CD4-positive, alpha-beta T cell (primary cell): ENCODE results near the gene KRTCAP2. TPM values are rescaled to one million over a fixed set of nuclear protein-coding genes. Genes with fewer than 3 reads are reported as not detected.
"Not testable (repeated sequence)": the region's sequence is repeated elsewhere in the genome, so short reads cannot be mapped to it uniquely, and the experiment has no call there.

Experiments used
- ATAC-seq: fragments of 200-7000 bp; cut with Tn5 transposase; one replicate; pipeline ENCODE4 v1.10.0; 2022; ENCODE audit warnings: mild to moderate bottlenecking; ENCODE audit not compliant: poor library complexity
- CTCF ChIA-PET: fragments of 350-600 bp; sonication (Branson Sonifier 250); formaldehyde crosslinking; loops from one replicate; lab custom pipeline; 2021; ENCODE audit warnings: antibody characterized with exemption, inconsistent platforms; lab: Charles Lee
- POLR2A ChIA-PET: fragments of 350-600 bp; sonication (Branson Sonifier 250); formaldehyde crosslinking; loops from one replicate; lab custom pipeline; 2021; ENCODE audit warnings: antibody characterized with exemption, inconsistent platforms; lab: Charles Lee
- DNase-seq, 14 experiments: peaks; one replicate each; pipeline ENCODE4 v3.0.0-alpha.2; 2013 to 2020; ENCODE audit warnings: mixed read lengths in 2 of 14
- H3K27ac ChIP-seq, 2 donors: one replicate each; pipeline versions ENCODE4 v1.5.1 to v1.7.0; 2013; ENCODE audit warnings: low read length in 2 of 2, low read depth in 1 of 2, mild to moderate bottlenecking in 1 of 2
- H3K27me3 ChIP-seq, 2 experiments: 1 replicate in 1 of 2; 2 replicates in 1 of 2; pipeline versions ENCODE4 v1.6.1 to v1.7.0; 2013; ENCODE audit warnings: low read length in 2 of 2, control low read depth in 1 of 2, mild to moderate bottlenecking in 1 of 2, moderate library complexity in 1 of 2; ENCODE audit not compliant: insufficient read depth in 2 of 2, control insufficient read depth in 1 of 2
- H3K36me3 ChIP-seq: one replicate; pipeline ENCODE4 v1.6.1; 2013; ENCODE audit warnings: low read length, control low read depth; ENCODE audit not compliant: insufficient read depth
- H3K4me1 ChIP-seq: one replicate; pipeline ENCODE4 v1.6.1; 2013; ENCODE audit warnings: low read length, control low read depth; ENCODE audit not compliant: insufficient read depth
- H3K4me3 ChIP-seq: one replicate; pipeline ENCODE4 v1.5.1; 2013; ENCODE audit warnings: mild to moderate bottlenecking, low read length, moderate library complexity
- H3K9me3 ChIP-seq, 2 experiments: 1 replicate in 1 of 2; 2 replicates in 1 of 2; pipeline versions ENCODE4 v1.6.1 to v1.7.0; 2013; ENCODE audit warnings: low read length in 2 of 2, mild to moderate bottlenecking in 2 of 2, control low read depth in 1 of 2, moderate library complexity in 1 of 2; ENCODE audit not compliant: control insufficient read depth in 1 of 2, insufficient read depth in 1 of 2
- H3K27ac Mint-ChIP-seq: one replicate; pipeline ENCODE4 v1.8.0; 2020; ENCODE audit warnings: mixed read lengths
- H3K27me3 Mint-ChIP-seq: one replicate; pipeline ENCODE4 v1.8.0; 2021; ENCODE audit warnings: mixed read lengths
- H3K36me3 Mint-ChIP-seq: one replicate; pipeline ENCODE4 v1.8.0; 2021; ENCODE audit warnings: low read depth, mixed read lengths
- H3K4me1 Mint-ChIP-seq: one replicate; pipeline ENCODE4 v1.8.0; 2021; ENCODE audit warnings: low read depth, mixed read lengths
- H3K4me3 Mint-ChIP-seq: one replicate; pipeline ENCODE4 v1.8.0; 2020; ENCODE audit warnings: mild to moderate bottlenecking, mixed read lengths
- H3K9me3 Mint-ChIP-seq: one replicate; pipeline ENCODE4 v1.8.0; 2020; ENCODE audit warnings: mixed read lengths
- intact Hi-C, 2 experiments: fragments of 100-400 bp; cut with DNase I in 1 of 2; cut with micrococcal nuclease in 1 of 2; formaldehyde crosslinking; loops; one replicate each; pipeline versions ENCODE4 v1.15.1 to v1.9.0; 2023 to 2025; cut with DNase I, micrococcal nuclease
- total RNA-seq, 174 experiments: library from RNA in 2 of 174; stranded (reverse) in 2 of 174; gene quantifications; one replicate each; pipeline ENCODE4 v1.2.3 and lab custom pipeline; 2021 to 2026
- TF ChIP-seq, protein P1 (sequence below): fragments of 200-600 bp; IDR thresholded peaks from one replicate; pipeline ENCODE4 v1.8.0; 2022; ENCODE audit warnings: antibody characterized with exemption, mild to moderate bottlenecking

Gene KRTCAP2
- total RNA-seq, 2 experiments from 2014 or later: 77.8 TPM

DNA sequence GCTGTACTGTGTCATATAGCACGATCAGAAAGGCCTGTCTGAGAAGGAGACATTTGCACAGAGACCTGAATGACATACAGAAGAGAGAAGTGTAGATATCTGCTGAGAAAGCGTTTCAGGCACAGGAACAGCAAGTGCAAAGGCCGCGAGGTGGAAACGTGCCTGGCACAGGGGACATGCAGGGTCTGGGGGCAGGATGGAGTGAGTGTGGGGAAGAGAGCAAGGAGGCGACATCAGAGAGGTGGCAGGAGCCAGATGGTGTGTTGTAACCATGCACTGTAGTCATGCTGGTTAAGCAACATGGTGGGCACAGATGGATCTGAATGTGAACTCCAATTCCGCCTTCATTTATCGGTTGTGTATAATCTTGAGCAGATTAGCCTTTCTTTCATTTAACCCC lies 13.0 kb downstream of the KRTCAP2 start:
- Histone ChIP-seq H3K27me3 (no peaks in the 10 kb centered on the region), H3K4me3 (no peak overlapping the region), H3K4me1 (no peaks in the 10 kb centered on the region), H3K9me3 (no peaks in the 10 kb centered on the region), H3K27ac (no peak overlapping the region), H3K36me3 (no peaks in the 10 kb centered on the region)
- H3K4me3 Mint-ChIP-seq: no peak overlapping the region
- H3K9me3 Mint-ChIP-seq: no peaks in the 10 kb centered on the region
- POLR2A ChIA-PET: no interaction called here
- no peak for DNase-seq
- CTCF ChIA-PET: no interaction called here
- no peak overlapping the region for H3K27ac Mint-ChIP-seq
- ATAC-seq: no peak
- H3K36me3 Mint-ChIP-seq: no peaks in the 10 kb centered on the region
- no peaks in the 10 kb centered on the region for H3K27me3 Mint-ChIP-seq
- intact Hi-C loops: no loop called here
- no peaks in the 10 kb centered on the region for H3K4me1 Mint-ChIP-seq
- TF ChIP-seq, protein P1, sequence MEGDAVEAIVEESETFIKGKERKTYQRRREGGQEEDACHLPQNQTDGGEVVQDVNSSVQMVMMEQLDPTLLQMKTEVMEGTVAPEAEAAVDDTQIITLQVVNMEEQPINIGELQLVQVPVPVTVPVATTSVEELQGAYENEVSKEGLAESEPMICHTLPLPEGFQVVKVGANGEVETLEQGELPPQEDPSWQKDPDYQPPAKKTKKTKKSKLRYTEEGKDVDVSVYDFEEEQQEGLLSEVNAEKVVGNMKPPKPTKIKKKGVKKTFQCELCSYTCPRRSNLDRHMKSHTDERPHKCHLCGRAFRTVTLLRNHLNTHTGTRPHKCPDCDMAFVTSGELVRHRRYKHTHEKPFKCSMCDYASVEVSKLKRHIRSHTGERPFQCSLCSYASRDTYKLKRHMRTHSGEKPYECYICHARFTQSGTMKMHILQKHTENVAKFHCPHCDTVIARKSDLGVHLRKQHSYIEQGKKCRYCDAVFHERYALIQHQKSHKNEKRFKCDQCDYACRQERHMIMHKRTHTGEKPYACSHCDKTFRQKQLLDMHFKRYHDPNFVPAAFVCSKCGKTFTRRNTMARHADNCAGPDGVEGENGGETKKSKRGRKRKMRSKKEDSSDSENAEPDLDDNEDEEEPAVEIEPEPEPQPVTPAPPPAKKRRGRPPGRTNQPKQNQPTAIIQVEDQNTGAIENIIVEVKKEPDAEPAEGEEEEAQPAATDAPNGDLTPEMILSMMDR: no peak

DNA sequence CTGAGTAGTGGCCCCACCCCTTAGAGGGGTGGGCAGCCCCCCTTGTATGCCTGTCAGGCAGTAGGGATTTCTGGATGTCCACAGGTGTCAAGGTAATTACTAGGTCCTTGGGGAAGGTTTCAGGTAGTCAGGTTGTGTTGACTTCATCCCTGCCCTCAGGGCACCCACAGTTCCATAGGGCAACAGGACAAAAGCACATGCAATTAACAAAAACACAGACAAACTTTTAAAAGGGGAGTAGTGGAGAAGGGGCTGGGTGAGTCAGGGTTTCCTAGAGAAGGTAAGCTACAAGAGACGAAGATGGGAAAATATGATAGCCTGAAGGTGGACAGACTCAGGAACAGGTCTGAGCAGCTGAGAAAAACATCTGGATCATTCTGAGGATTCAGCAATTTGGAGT lies 14.1 kb downstream of the KRTCAP2 start:
- no peaks in the 10 kb centered on the region for H3K27me3 ChIP-seq
- intact Hi-C loops: loop anchor here in 1 of 2 experiments (10.0 kb wide), 1 partner anchor 124 kb away; the partner anchor contains the start of genes DCST1 and DCST2
- Mint-ChIP-seq H3K4me1 (no peaks in the 10 kb centered on the region), H3K9me3 (no peaks in the 10 kb centered on the region), H3K4me3 (no peak overlapping the region), H3K36me3 (no peaks in the 10 kb centered on the region), H3K27me3 (no peaks in the 10 kb centered on the region), H3K27ac (no peak overlapping the region)
- TF ChIP-seq, protein P1: no peak
- ChIA-PET CTCF (no interaction called here), POLR2A (no interaction called here)
- no peak overlapping the region for H3K4me3 ChIP-seq
- DNase-seq: no peak
- no peak for ATAC-seq
- no peaks in the 10 kb centered on the region for H3K36me3 ChIP-seq
- H3K4me1 ChIP-seq: no peaks in the 10 kb centered on the region
- no peaks in the 10 kb centered on the region for H3K9me3 ChIP-seq
- no peak overlapping the region for H3K27ac ChIP-seq

DNA sequence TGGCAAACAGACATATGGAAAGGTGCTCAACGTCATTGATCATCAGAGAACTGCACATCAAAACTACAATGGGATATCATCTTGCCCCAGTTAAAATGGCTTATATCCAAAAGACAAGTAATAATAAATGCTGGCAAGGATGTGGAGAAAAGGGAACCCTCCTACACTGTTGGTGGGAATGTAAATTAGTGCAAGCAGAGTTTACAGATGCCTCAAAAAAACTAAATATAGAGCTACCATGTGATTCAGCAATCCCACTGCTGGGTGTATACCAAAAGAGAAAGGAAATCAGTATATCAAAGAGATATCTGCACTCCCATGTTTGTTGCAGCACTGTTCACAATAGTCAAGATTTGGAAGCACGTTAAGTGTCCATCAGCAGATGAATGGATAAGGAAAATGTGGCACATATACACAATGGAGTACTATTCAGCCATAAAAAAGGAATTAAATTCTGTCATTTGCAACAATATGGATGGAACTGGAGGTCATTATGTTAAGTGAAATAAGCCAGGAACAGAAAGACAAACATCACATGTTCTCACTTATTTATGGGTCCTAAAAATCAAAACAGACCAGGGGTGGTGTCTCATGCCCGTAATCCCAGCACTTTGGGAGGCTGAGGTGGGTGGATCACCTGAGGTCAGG lies 17.0 kb downstream of the KRTCAP2 start:
- not testable (repeated sequence) for H3K9me3 Mint-ChIP-seq

DNA sequence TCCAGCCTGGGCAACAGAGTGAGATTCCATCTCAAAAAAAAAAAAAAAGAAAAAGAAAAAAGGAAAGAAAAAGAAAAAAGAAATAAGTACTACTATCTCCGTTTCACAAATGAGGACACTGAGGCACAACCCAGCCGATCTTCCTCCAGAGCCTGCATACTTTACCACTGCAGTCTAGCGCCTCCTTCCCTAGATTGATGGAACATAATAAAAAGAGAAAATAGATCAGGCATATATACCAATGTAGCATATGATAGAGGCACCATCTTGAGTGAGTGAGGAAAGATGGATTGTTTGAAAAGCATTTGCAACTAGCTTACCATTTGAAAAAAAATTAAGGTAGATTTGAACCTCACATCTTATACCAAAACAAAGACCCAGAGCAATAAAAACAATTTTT lies 27.6 kb downstream of the KRTCAP2 start:
- Mint-ChIP-seq H3K4me1 (peaks cover 2% of the 10 kb centered on the region), H3K36me3 (peaks cover under 1% of the 10 kb centered on the region), H3K4me3 (no peak overlapping the region), H3K27ac (no peak overlapping the region), H3K9me3 (no peaks in the 10 kb centered on the region), H3K27me3 (peaks cover 21% of the 10 kb centered on the region)
- Histone ChIP-seq H3K4me3 (no peak overlapping the region), H3K36me3 (no peaks in the 10 kb centered on the region), H3K9me3 (no peaks in the 10 kb centered on the region), H3K27ac (no peak overlapping the region), H3K4me1 (peaks cover 2% of the 10 kb centered on the region), H3K27me3 (no peaks in the 10 kb centered on the region)
- TF ChIP-seq, protein P1: no peak
- no peak for DNase-seq
- ChIA-PET POLR2A (no interaction called here), CTCF (no interaction called here)
- ATAC-seq: no peak
- intact Hi-C loops: no loop called here

More for the DNA sequence above, 17.0 kb downstream of the KRTCAP2 start:
- POLR2A ChIA-PET, H3K27me3 Mint-ChIP-seq, H3K4me3 ChIP-seq, H3K27ac ChIP-seq, H3K27me3 ChIP-seq, H3K9me3 ChIP-seq, H3K4me3 Mint-ChIP-seq, H3K4me1 Mint-ChIP-seq, CTCF ChIA-PET, H3K36me3 ChIP-seq, ATAC-seq, H3K36me3 Mint-ChIP-seq, H3K4me1 ChIP-seq, H3K27ac Mint-ChIP-seq, DNase-seq: not testable (repeated sequence)
- intact Hi-C loops: loop anchor here in 1 of 2 experiments (10.0 kb wide), 1 partner anchor 121 kb away; the partner anchor contains the start of genes DCST1 and DCST2
